HepG2 (cell line): ENCODE measurements around the gene PSD4. TPM values are rescaled to one million over a fixed set of nuclear protein-coding genes. Genes with fewer than 3 reads are reported as not detected.
A peak's percentile ranks its signal among the peaks of the same experiment; 100 is the strongest.

Experiments used
- ARNT2 ChIP-seq: sonication (generic); formaldehyde crosslinking; IDR thresholded peaks from 2 replicates; pipeline ENCODE4 v1.8.0; 2022; ENCODE audit warnings: mild to moderate bottlenecking, low read depth, missing genetic modification reagents, moderate library complexity
- EP300 ChIP-seq, 3 experiments: sonication (generic) in 1 of 3; formaldehyde crosslinking in 1 of 3; IDR thresholded peaks; 2 replicates each; pipeline versions ENCODE4 v1.5.1 to v1.6.1; 2011 to 2020; ENCODE audit warnings: low read depth in 2 of 3, low read length in 2 of 3, borderline replicate concordance in 1 of 3, improper control_type of control experiment in 1 of 3, mild to moderate bottlenecking in 1 of 3, missing genetic modification reagents in 1 of 3, moderate library complexity in 1 of 3
- NFATC3 ChIP-seq: sonication (generic); formaldehyde crosslinking; IDR thresholded peaks from 2 replicates; pipeline ENCODE4 v1.5.1; 2020; ENCODE audit warnings: mild to moderate bottlenecking, missing genetic modification reagents
- PAWR ChIP-seq: sonication (generic); formaldehyde crosslinking; IDR thresholded peaks from 2 replicates; pipeline ENCODE4 v1.4.0; 2020; ENCODE audit warnings: missing genetic modification reagents, mild to moderate bottlenecking, borderline replicate concordance
- PRMT3 ChIP-seq: sonication (generic); formaldehyde crosslinking; IDR thresholded peaks from 2 replicates; pipeline ENCODE4 v1.8.1; 2022; ENCODE audit warnings: low read depth, mild to moderate bottlenecking, moderate library complexity, missing genetic modification reagents, borderline replicate concordance
- RCOR2 ChIP-seq: IDR thresholded peaks from 2 replicates; pipeline ENCODE4 v1.6.1; 2016; ENCODE audit warnings: missing biosample characterization, missing genetic modification reagents
- SP4 ChIP-seq: sonication (generic); formaldehyde crosslinking; IDR thresholded peaks from 2 replicates; pipeline ENCODE4 v1.8.1; 2023; ENCODE audit warnings: mild to moderate bottlenecking, missing genetic modification reagents
- SP5 ChIP-seq: IDR thresholded peaks from 2 replicates; pipeline ENCODE4 v1.6.1; 2016; ENCODE audit warnings: low read depth, borderline replicate concordance
- SRSF1 ChIP-seq: fragments of 200-400 bp; formaldehyde crosslinking; optimal IDR thresholded peaks from 2 replicates; pipeline ENCODE3; 2017; ENCODE audit warnings: mild to moderate bottlenecking, low read depth, low read length, moderate library complexity
- YY1 ChIP-seq: IDR thresholded peaks from 2 replicates; pipeline ENCODE4 v1.6.1; 2011; ENCODE audit warnings: low read length, low read depth, moderate library complexity, mild to moderate bottlenecking; ENCODE audit not compliant: insufficient read depth, insufficient replicate concordance
- ZNF30 ChIP-seq: sonication (generic); formaldehyde crosslinking; IDR thresholded peaks from 2 replicates; pipeline ENCODE4 v1.5.0; 2020; ENCODE audit warnings: mild to moderate bottlenecking, missing genetic modification reagents
- ZNF329 ChIP-seq: sonication (generic); formaldehyde crosslinking; IDR thresholded peaks from 2 replicates; pipeline ENCODE4 v1.9.0; 2021; ENCODE audit warnings: low read depth, mild to moderate bottlenecking, missing genetic modification reagents
- ZNF607 ChIP-seq: sonication (generic); formaldehyde crosslinking; IDR thresholded peaks from 2 replicates; pipeline ENCODE4 v1.5.1; 2020; ENCODE audit warnings: missing genetic modification reagents, mild to moderate bottlenecking, borderline replicate concordance
- ZNF746 ChIP-seq: sonication (generic); formaldehyde crosslinking; IDR thresholded peaks from 2 replicates; pipeline ENCODE4 v1.8.0; 2022; ENCODE audit warnings: mild to moderate bottlenecking, missing genetic modification reagents
- ZSCAN25 ChIP-seq: sonication (generic); formaldehyde crosslinking; IDR thresholded peaks from 2 replicates; pipeline ENCODE4 v1.8.0; 2022; ENCODE audit warnings: mild to moderate bottlenecking, missing genetic modification reagents
- polyA plus RNA-seq, 8 experiments: library from polyadenylated mRNA; depleted of rRNA in 3 of 8; stranded (reverse) in 7 of 8; unstranded in 1 of 8; fragments of >200 nt; fragmentation: Illumina TruSeq in 4 of 8; extraction: Trizol in 4 of 8; gene quantifications; 2 replicates each; pipeline versions ENCODE4 v1.2.1 to v1.2.3, GENCODE V29; 2011 to 2016; ENCODE audit warnings: low read depth in 4 of 8, missing spikeins in 1 of 8, mixed read lengths in 1 of 8; ENCODE audit not compliant: insufficient read depth in 1 of 8
- total RNA-seq, 5 experiments: library from RNA; depleted of rRNA; stranded (reverse); fragments of >200 nt; fragmentation: Illumina TruSeq; extraction: Trizol; gene quantifications; 2 replicates each; pipeline ENCODE4 v1.2.3, GENCODE V29; 2016; ENCODE audit warnings: low read depth in 1 of 5
- TF ChIP-seq, protein P1 (sequence below): sonication (generic); formaldehyde crosslinking; IDR thresholded peaks from 2 replicates; pipeline ENCODE4 v1.8.1; 2023; ENCODE audit warnings: missing genetic modification reagents, inconsistent platforms, borderline replicate concordance
- TF ChIP-seq, protein P2 (sequence below): sonication (generic); formaldehyde crosslinking; conservative IDR thresholded peaks from 2 replicates; pipeline ENCODE4 v1.4.0; 2020; ENCODE audit warnings: mild to moderate bottlenecking, missing genetic modification reagents, moderate library complexity
- TF ChIP-seq, protein P3 (sequence below), 2 experiments: IDR thresholded peaks; 2 replicates each; pipeline ENCODE4 v1.6.1; 2011 to 2012; ENCODE audit warnings: low read length in 2 of 2, borderline replicate concordance in 1 of 2, low read depth in 1 of 2, mild to moderate bottlenecking in 1 of 2, moderate library complexity in 1 of 2

PSD4 gene
- total and polyA plus RNA-seq, 2 of the 13 experiments (the other 11 are each of a cell fraction or from before 2014, with no cell fraction given), result 5.8 to 9.4 TPM

DNA sequence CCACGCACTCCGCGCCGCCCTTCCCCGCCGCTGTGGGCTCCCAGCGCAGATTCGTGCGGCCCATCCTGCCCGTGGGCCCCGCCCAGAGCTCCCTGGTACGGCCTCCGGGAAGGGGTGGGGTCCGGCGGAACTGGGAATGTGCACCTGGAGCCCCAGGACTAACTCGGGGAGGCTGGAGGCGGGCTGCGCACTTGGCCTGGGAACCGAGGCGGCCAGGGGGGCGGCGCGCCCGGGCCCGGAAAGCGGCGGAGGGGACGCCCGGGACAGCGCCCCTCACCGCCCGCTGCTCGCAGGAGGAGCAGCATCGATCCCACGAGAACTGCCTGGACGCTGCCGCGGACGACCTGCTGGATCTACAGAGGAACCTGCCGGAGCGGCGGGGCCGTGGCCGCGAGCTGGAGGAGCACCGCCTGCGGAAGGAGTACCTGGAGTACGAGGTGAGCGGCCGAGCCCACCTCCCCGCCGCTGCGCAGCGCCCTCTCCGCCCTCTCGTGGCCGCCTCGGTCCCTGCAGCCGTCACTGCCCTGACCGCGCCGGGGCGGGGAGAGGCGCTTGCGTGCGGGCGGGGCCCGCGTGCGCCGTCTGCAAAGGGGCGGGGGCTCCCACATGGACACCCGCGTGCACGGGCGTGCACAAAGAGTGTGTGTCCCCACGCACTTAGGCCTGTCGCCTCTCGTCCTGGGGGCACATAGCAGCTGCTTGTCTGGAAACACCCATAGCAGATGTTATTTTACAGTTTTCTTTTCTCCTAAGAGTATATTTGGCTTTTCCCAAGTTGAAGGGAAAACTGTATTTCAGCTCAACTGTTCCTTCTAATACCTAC lies 25.2 kb downstream of the PSD4 start (continued):
- TF ChIP-seq YY1, result peak; percentile 76
- no peak for TF ChIP-seq ZNF746
- peak; percentile 81 for TF ChIP-seq SRSF1
- peak; percentile 66 for TF ChIP-seq ZNF329 (CRISPR knock-in tag)
- TF ChIP-seq ZNF607 (CRISPR knock-in tag), result peak; percentile 93
- peak; percentile 52 for TF ChIP-seq SP5 (CRISPR knock-in tag)
- TF ChIP-seq PAWR, result no peak; the same call in 1 of the 2 replicates
- peak; percentile 84 for TF ChIP-seq SP4
- TF ChIP-seq NFATC3 (CRISPR knock-in tag), result no peak
- TF ChIP-seq, protein P1, sequence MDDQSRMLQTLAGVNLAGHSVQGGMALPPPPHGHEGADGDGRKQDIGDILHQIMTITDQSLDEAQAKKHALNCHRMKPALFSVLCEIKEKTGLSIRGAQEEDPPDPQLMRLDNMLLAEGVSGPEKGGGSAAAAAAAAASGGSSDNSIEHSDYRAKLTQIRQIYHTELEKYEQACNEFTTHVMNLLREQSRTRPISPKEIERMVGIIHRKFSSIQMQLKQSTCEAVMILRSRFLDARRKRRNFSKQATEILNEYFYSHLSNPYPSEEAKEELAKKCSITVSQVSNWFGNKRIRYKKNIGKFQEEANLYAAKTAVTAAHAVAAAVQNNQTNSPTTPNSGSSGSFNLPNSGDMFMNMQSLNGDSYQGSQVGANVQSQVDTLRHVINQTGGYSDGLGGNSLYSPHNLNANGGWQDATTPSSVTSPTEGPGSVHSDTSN (CRISPR knock-in tag), result no peak
- no peak; the same call in 1 of the 2 replicates for TF ChIP-seq PRMT3
- TF ChIP-seq, protein P2, sequence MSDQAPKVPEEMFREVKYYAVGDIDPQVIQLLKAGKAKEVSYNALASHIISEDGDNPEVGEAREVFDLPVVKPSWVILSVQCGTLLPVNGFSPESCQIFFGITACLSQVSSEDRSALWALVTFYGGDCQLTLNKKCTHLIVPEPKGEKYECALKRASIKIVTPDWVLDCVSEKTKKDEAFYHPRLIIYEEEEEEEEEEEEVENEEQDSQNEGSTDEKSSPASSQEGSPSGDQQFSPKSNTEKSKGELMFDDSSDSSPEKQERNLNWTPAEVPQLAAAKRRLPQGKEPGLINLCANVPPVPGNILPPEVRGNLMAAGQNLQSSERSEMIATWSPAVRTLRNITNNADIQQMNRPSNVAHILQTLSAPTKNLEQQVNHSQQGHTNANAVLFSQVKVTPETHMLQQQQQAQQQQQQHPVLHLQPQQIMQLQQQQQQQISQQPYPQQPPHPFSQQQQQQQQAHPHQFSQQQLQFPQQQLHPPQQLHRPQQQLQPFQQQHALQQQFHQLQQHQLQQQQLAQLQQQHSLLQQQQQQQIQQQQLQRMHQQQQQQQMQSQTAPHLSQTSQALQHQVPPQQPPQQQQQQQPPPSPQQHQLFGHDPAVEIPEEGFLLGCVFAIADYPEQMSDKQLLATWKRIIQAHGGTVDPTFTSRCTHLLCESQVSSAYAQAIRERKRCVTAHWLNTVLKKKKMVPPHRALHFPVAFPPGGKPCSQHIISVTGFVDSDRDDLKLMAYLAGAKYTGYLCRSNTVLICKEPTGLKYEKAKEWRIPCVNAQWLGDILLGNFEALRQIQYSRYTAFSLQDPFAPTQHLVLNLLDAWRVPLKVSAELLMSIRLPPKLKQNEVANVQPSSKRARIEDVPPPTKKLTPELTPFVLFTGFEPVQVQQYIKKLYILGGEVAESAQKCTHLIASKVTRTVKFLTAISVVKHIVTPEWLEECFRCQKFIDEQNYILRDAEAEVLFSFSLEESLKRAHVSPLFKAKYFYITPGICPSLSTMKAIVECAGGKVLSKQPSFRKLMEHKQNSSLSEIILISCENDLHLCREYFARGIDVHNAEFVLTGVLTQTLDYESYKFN (CRISPR knock-in tag), result peak; percentile 67
- TF ChIP-seq EP300 (IDR thresholded peaks at IDR 0.05; ENCODE audit: low read depth in 2 of 2, low read length in 2 of 2), result peak; percentile 38 to 58; a peak in 3 of 4 replicates
- TF ChIP-seq EP300 (CRISPR knock-in tag; IDR thresholded peaks at IDR 0.05; ENCODE audit: borderline replicate concordance), result no peak
- TF ChIP-seq, protein P3, sequence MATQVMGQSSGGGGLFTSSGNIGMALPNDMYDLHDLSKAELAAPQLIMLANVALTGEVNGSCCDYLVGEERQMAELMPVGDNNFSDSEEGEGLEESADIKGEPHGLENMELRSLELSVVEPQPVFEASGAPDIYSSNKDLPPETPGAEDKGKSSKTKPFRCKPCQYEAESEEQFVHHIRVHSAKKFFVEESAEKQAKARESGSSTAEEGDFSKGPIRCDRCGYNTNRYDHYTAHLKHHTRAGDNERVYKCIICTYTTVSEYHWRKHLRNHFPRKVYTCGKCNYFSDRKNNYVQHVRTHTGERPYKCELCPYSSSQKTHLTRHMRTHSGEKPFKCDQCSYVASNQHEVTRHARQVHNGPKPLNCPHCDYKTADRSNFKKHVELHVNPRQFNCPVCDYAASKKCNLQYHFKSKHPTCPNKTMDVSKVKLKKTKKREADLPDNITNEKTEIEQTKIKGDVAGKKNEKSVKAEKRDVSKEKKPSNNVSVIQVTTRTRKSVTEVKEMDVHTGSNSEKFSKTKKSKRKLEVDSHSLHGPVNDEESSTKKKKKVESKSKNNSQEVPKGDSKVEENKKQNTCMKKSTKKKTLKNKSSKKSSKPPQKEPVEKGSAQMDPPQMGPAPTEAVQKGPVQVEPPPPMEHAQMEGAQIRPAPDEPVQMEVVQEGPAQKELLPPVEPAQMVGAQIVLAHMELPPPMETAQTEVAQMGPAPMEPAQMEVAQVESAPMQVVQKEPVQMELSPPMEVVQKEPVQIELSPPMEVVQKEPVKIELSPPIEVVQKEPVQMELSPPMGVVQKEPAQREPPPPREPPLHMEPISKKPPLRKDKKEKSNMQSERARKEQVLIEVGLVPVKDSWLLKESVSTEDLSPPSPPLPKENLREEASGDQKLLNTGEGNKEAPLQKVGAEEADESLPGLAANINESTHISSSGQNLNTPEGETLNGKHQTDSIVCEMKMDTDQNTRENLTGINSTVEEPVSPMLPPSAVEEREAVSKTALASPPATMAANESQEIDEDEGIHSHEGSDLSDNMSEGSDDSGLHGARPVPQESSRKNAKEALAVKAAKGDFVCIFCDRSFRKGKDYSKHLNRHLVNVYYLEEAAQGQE (IDR thresholded peaks at IDR 0.05; ENCODE audit: borderline replicate concordance in 1 of 2, low read depth in 1 of 2, low read length in 2 of 2), result no peak
- TF ChIP-seq RCOR2 (CRISPR knock-in tag), result 0 out of 2 replicates have a peak, but pooled peaks have one; percentile 16
- peak; percentile 58; the same call in 1 of the 2 replicates for TF ChIP-seq ZNF30 (CRISPR knock-in tag)
- TF ChIP-seq ARNT2, result peak; percentile 67
- TF ChIP-seq ZSCAN25 (CRISPR knock-in tag), result peak; percentile 88; the same call in 1 of the 2 replicates
